ENCODE results near the gene ZXDC.

Gene ZXDC

DNA sequence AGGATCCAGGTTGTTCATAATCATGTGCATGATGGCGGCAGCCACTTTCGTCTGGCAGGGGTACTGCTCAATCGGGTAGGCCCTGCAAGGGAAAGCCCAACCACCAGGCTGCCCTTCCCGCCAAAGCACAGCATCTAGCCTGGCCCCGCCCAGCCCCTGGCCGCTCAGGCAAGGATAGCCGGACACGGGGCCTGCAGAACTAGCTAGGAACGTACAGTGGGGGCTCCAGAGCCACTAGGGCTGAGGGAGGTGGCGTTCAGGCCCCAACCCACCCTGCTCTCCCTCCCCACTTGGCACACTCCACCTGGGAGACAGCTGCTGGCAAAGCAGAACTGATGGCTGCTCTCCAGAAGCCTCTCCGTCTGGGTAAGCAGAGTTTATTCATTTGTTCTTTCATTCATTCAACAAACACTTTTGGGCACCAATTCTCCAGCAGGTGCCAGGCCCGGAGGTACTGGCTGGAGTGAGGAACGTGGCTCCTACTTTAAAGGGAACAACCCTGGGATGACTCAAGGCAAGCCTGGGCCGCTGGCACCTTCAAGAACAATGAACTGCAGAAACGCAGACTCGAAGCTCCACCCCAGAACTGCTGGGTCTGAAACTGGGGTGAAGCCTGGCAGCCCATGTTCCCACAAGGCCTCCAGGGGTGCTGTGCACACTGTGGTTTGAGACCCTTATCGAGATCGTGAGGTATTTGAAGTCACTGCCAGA is 34.1 kb upstream of the ZXDC start:
- Histone ChIP-seq H3K9me3 (ENCODE audit: control insufficient read depth in 2 of 2, low read length in 2 of 2) (no peaks in the 10 kb centered on the region), H3K4me3 (ENCODE audit: low read length in 2 of 2) (peak overlapping the region in 1 of 2 donors; percentile 35), H3K27me3 (ENCODE audit: control insufficient read depth in 1 of 2, insufficient read depth in 2 of 2, low read length in 2 of 2) (peaks cover 0 to 3% of the 10 kb centered on the region in 2 donors), H3K9ac (ENCODE audit: low read length in 2 of 2) (peak overlapping the region in 1 of 2 donors; percentile 42), H3K36me3 (ENCODE audit: control insufficient read depth in 2 of 2, insufficient read depth in 2 of 2, low read length in 2 of 2) (no peaks in the 10 kb centered on the region), H3K4me1 (ENCODE audit: control insufficient read depth, insufficient read depth, low read length) (peaks cover 13% of the 10 kb centered on the region), H3K27ac (ENCODE audit: low read length) (peak overlapping the region; percentile 58)

GRCh38 chr3:126508564-126508964 is 32.9 kb upstream of the ZXDC start:
- H3K9me3 ChIP-seq (ENCODE audit: control insufficient read depth in 2 of 2, low read length in 2 of 2): no peaks in the 10 kb centered on the region
- no peak overlapping the region for H3K9ac ChIP-seq (ENCODE audit: low read length in 2 of 2)
- peaks cover 13% of the 10 kb centered on the region for H3K4me1 ChIP-seq (ENCODE audit: control insufficient read depth, insufficient read depth, low read length)
- H3K4me3 ChIP-seq (ENCODE audit: low read length in 2 of 2): no peak overlapping the region
- H3K36me3 ChIP-seq (ENCODE audit: control insufficient read depth in 2 of 2, insufficient read depth in 2 of 2, low read length in 2 of 2): no peaks in the 10 kb centered on the region
- H3K27ac ChIP-seq (ENCODE audit: low read length): no peak overlapping the region
- H3K27me3 ChIP-seq (ENCODE audit: control insufficient read depth in 1 of 2, insufficient read depth in 2 of 2, low read length in 2 of 2): peaks cover 0 to 3% of the 10 kb centered on the region in 2 donors

DNA sequence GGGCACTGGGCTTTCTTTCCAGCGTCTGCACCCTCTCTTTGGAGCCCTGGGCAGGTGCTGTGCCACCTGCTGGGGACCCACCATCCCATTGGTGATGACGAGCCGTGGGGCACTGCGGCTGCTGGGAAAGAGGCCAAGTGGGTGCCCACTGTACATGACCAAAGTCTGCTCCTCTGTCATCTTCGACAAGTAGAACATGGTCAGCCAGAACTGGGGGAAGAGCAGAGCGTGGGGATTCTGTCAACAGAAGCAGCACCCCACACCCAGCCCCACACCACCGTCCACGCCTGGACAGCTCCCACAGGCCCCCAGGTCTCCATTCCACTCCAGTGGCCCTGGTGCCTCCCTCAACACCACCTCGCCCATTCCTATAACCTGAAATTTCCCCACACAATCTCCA is 32.2 kb upstream of the ZXDC start:
- H3K36me3 ChIP-seq (ENCODE audit: control insufficient read depth in 2 of 2, insufficient read depth in 2 of 2, low read length in 2 of 2): no peaks in the 10 kb centered on the region
- H3K9ac ChIP-seq (ENCODE audit: low read length in 2 of 2): no peak overlapping the region
- no peak overlapping the region for H3K27ac ChIP-seq (ENCODE audit: low read length)
- H3K4me1 ChIP-seq (ENCODE audit: control insufficient read depth, insufficient read depth, low read length): peaks cover 13% of the 10 kb centered on the region
- no peak overlapping the region for H3K4me3 ChIP-seq (ENCODE audit: low read length in 2 of 2)
- H3K9me3 ChIP-seq (ENCODE audit: control insufficient read depth in 2 of 2, low read length in 2 of 2): no peaks in the 10 kb centered on the region
- H3K27me3 ChIP-seq (ENCODE audit: control insufficient read depth in 1 of 2, insufficient read depth in 2 of 2, low read length in 2 of 2): peaks cover 0 to 3% of the 10 kb centered on the region in 2 donors

- H3K27ac ChIP-seq (ENCODE audit: low read length): no peak overlapping the region
- H3K36me3 ChIP-seq (ENCODE audit: control insufficient read depth in 2 of 2, insufficient read depth in 2 of 2, low read length in 2 of 2): no peaks in the 10 kb centered on the region
- H3K9ac ChIP-seq (ENCODE audit: low read length in 2 of 2): no peak overlapping the region
Measured at GRCh38 chr3:126503701-126504100, 28.0 kb upstream of the ZXDC start.

GRCh38 chr3:126502656-126503055 is 27.0 kb upstream of the ZXDC start:
- Histone ChIP-seq H3K36me3 (ENCODE audit: control insufficient read depth in 2 of 2, insufficient read depth in 2 of 2, low read length in 2 of 2) (no peaks in the 10 kb centered on the region), H3K4me3 (ENCODE audit: low read length in 2 of 2) (no peak overlapping the region), H3K9me3 (ENCODE audit: control insufficient read depth in 2 of 2, low read length in 2 of 2) (peaks cover 0 to 3% of the 10 kb centered on the region in 2 donors), H3K27ac (ENCODE audit: low read length) (no peak overlapping the region), H3K9ac (ENCODE audit: low read length in 2 of 2) (no peak overlapping the region), H3K4me1 (ENCODE audit: control insufficient read depth, insufficient read depth, low read length) (no peaks in the 10 kb centered on the region), H3K27me3 (ENCODE audit: control insufficient read depth in 1 of 2, insufficient read depth in 2 of 2, low read length in 2 of 2) (peaks cover 0 to 3% of the 10 kb centered on the region in 2 donors)

More at GRCh38 chr3:126503701-126504100, 28.0 kb upstream of the ZXDC start:
- Histone ChIP-seq H3K4me3 (ENCODE audit: low read length in 2 of 2) (no peak overlapping the region), H3K9me3 (ENCODE audit: control insufficient read depth in 2 of 2, low read length in 2 of 2) (peaks cover 0 to 3% of the 10 kb centered on the region in 2 donors), H3K4me1 (ENCODE audit: control insufficient read depth, insufficient read depth, low read length) (no peaks in the 10 kb centered on the region), H3K27me3 (ENCODE audit: control insufficient read depth in 1 of 2, insufficient read depth in 2 of 2, low read length in 2 of 2) (peaks cover 0 to 3% of the 10 kb centered on the region in 2 donors)

- no peak overlapping the region for H3K9ac ChIP-seq (ENCODE audit: low read length in 2 of 2)
- peaks cover 0 to 3% of the 10 kb centered on the region in 2 donors for H3K9me3 ChIP-seq (ENCODE audit: control insufficient read depth in 2 of 2, low read length in 2 of 2)
- H3K27ac ChIP-seq (ENCODE audit: low read length): no peak overlapping the region
- H3K4me1 ChIP-seq (ENCODE audit: control insufficient read depth, insufficient read depth, low read length): no peaks in the 10 kb centered on the region
- peaks cover 0 to 3% of the 10 kb centered on the region in 2 donors for H3K27me3 ChIP-seq (ENCODE audit: control insufficient read depth in 1 of 2, insufficient read depth in 2 of 2, low read length in 2 of 2)
- H3K4me3 ChIP-seq (ENCODE audit: low read length in 2 of 2): no peak overlapping the region
- no peaks in the 10 kb centered on the region for H3K36me3 ChIP-seq (ENCODE audit: control insufficient read depth in 2 of 2, insufficient read depth in 2 of 2, low read length in 2 of 2)
Measured at GRCh38 chr3:126501736-126502135, 26.0 kb upstream of the ZXDC start.

- no peak overlapping the region for H3K9ac ChIP-seq (ENCODE audit: low read length in 2 of 2)
- peaks cover 0 to 3% of the 10 kb centered on the region in 2 donors for H3K27me3 ChIP-seq (ENCODE audit: control insufficient read depth in 1 of 2, insufficient read depth in 2 of 2, low read length in 2 of 2)
- no peak overlapping the region for H3K4me3 ChIP-seq (ENCODE audit: low read length in 2 of 2)
- no peaks in the 10 kb centered on the region for H3K36me3 ChIP-seq (ENCODE audit: control insufficient read depth in 2 of 2, insufficient read depth in 2 of 2, low read length in 2 of 2)
- H3K4me1 ChIP-seq (ENCODE audit: control insufficient read depth, insufficient read depth, low read length): no peaks in the 10 kb centered on the region
- peaks cover 0 to 3% of the 10 kb centered on the region in 2 donors for H3K9me3 ChIP-seq (ENCODE audit: control insufficient read depth in 2 of 2, low read length in 2 of 2)
- no peak overlapping the region for H3K27ac ChIP-seq (ENCODE audit: low read length)
Measured at GRCh38 chr3:126501054-126501453, 25.4 kb upstream of the ZXDC start.

DNA sequence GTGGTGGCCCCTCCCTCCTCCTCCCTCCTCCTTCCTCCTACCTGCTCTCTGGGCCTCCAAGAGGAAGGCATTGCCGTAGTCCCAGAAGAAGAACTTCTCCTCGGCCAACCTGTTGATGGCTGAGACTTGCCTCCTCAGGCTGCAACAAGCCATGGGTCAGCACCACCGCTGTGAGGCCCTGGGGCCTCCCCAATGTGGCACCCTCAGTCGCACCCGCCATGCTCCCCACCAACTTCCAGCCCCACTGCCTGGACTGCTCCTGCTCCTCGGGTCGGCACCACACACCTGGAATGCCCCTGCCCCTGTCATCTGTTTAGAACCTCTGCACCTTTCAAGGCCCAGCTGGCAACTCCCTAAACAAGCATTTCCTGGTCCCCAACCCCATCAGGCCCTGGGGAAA is 24.3 kb upstream of the ZXDC start:
- Histone ChIP-seq H3K4me1 (ENCODE audit: control insufficient read depth, insufficient read depth, low read length) (no peaks in the 10 kb centered on the region), H3K27ac (ENCODE audit: low read length) (no peak overlapping the region), H3K9ac (ENCODE audit: low read length in 2 of 2) (no peak overlapping the region), H3K27me3 (ENCODE audit: control insufficient read depth in 1 of 2, insufficient read depth in 2 of 2, low read length in 2 of 2) (peaks cover 0 to 2% of the 10 kb centered on the region in 2 donors), H3K9me3 (ENCODE audit: control insufficient read depth in 2 of 2, low read length in 2 of 2) (peaks cover 0 to 3% of the 10 kb centered on the region in 2 donors), H3K4me3 (ENCODE audit: low read length in 2 of 2) (no peak overlapping the region), H3K36me3 (ENCODE audit: control insufficient read depth in 2 of 2, insufficient read depth in 2 of 2, low read length in 2 of 2) (no peaks in the 10 kb centered on the region)

DNA sequence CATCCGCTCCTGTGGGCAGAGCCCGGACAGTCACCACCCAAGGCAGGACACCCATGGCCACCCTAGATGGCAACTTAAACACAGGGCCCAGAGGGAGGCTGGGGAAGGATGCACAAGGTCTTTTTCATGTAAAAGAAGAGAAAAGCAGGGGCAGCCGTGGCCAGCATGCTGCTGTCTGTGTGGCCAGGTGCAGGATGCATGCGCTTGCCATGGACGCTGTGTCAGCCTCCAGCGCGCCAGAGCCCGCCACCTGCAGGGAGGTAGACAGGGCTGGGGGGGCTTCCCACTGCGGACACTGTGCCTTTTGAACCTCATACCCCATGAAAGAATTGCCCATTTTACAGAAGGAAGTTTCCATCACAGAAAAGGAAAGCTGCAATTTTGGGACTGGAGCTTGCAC is 23.7 kb upstream of the ZXDC start:
- H3K27me3 ChIP-seq (ENCODE audit: control insufficient read depth in 1 of 2, insufficient read depth in 2 of 2, low read length in 2 of 2): no peaks in the 10 kb centered on the region
- H3K36me3 ChIP-seq (ENCODE audit: control insufficient read depth in 2 of 2, insufficient read depth in 2 of 2, low read length in 2 of 2): no peaks in the 10 kb centered on the region
- no peak overlapping the region for H3K4me3 ChIP-seq (ENCODE audit: low read length in 2 of 2)
- H3K9me3 ChIP-seq (ENCODE audit: control insufficient read depth in 2 of 2, low read length in 2 of 2): peaks cover 0 to 3% of the 10 kb centered on the region in 2 donors
- H3K9ac ChIP-seq (ENCODE audit: low read length in 2 of 2): no peak overlapping the region
- H3K27ac ChIP-seq (ENCODE audit: low read length): no peak overlapping the region
- H3K4me1 ChIP-seq (ENCODE audit: control insufficient read depth, insufficient read depth, low read length): no peaks in the 10 kb centered on the region

- H3K9ac ChIP-seq (ENCODE audit: low read length in 2 of 2): no peak overlapping the region
- H3K36me3 ChIP-seq (ENCODE audit: control insufficient read depth in 2 of 2, insufficient read depth in 2 of 2, low read length in 2 of 2): no peaks in the 10 kb centered on the region
- no peak overlapping the region for H3K27ac ChIP-seq (ENCODE audit: low read length)
- H3K4me3 ChIP-seq (ENCODE audit: low read length in 2 of 2): no peak overlapping the region
- no peaks in the 10 kb centered on the region for H3K27me3 ChIP-seq (ENCODE audit: control insufficient read depth in 1 of 2, insufficient read depth in 2 of 2, low read length in 2 of 2)
- H3K4me1 ChIP-seq (ENCODE audit: control insufficient read depth, insufficient read depth, low read length): no peaks in the 10 kb centered on the region
- H3K9me3 ChIP-seq (ENCODE audit: control insufficient read depth in 2 of 2, low read length in 2 of 2): peaks cover 0 to 3% of the 10 kb centered on the region in 2 donors
Measured at GRCh38 chr3:126498929-126499328, 23.2 kb upstream of the ZXDC start.

- Histone ChIP-seq H3K4me1 (ENCODE audit: control insufficient read depth, insufficient read depth, low read length) (no peaks in the 10 kb centered on the region), H3K27ac (ENCODE audit: low read length) (no peak overlapping the region), H3K9me3 (ENCODE audit: control insufficient read depth in 2 of 2, low read length in 2 of 2) (peaks cover 0 to 3% of the 10 kb centered on the region in 2 donors), H3K9ac (ENCODE audit: low read length in 2 of 2) (no peak overlapping the region), H3K36me3 (ENCODE audit: control insufficient read depth in 2 of 2, insufficient read depth in 2 of 2, low read length in 2 of 2) (no peaks in the 10 kb centered on the region), H3K4me3 (ENCODE audit: low read length in 2 of 2) (no peak overlapping the region), H3K27me3 (ENCODE audit: control insufficient read depth in 1 of 2, insufficient read depth in 2 of 2, low read length in 2 of 2) (no peaks in the 10 kb centered on the region)
Measured at GRCh38 chr3:126498461-126498860, 22.8 kb upstream of the ZXDC start.

Data from stomach smooth muscle (tissue), 2 donors.